ENCODE results near the gene CEP112.

Gene CEP112

DNA sequence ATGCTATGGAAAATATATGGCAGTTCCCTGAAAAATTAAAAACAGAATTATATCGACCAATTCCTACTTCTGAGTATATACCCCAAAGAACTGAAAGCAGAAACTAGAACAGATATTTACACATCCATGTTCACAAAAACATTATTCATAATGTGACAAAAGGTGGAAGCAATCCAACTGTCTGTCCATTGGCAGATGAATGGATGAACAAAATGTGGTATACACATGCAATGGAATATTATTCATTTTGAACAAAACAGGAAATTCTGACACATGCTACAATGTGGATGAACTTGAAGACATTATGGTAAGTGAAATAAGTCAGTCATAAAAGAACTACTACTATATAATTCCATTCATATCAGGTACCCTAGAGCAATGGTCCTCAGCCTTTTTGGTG is 367.0 kb downstream of the CEP112 start:
- Histone ChIP-seq H3K79me2 (ENCODE audit: insufficient read depth, low read depth) (no peaks in the 10 kb centered on the region), H3K27ac (no peak overlapping the region), H3K36me3 (ENCODE audit: insufficient read depth) (no peaks in the 10 kb centered on the region), H3K9ac (no peak overlapping the region), H3K27me3 (ENCODE audit: insufficient read depth, low read depth) (no peaks in the 10 kb centered on the region), H3K4me2 (no peak overlapping the region), H3K4me3 (IDR thresholded peaks at IDR 0.05; ENCODE audit: insufficient read depth, low read depth, low read length) (no peak overlapping the region), H3K4me1 (ENCODE audit: low read depth, poor library complexity, severe bottlenecking) (no peaks in the 10 kb centered on the region), H4K20me1 (ENCODE audit: insufficient read depth) (no peaks in the 10 kb centered on the region), H2AFZ (ENCODE audit: low read depth) (no peak overlapping the region)
- TF ChIP-seq, protein P1, sequence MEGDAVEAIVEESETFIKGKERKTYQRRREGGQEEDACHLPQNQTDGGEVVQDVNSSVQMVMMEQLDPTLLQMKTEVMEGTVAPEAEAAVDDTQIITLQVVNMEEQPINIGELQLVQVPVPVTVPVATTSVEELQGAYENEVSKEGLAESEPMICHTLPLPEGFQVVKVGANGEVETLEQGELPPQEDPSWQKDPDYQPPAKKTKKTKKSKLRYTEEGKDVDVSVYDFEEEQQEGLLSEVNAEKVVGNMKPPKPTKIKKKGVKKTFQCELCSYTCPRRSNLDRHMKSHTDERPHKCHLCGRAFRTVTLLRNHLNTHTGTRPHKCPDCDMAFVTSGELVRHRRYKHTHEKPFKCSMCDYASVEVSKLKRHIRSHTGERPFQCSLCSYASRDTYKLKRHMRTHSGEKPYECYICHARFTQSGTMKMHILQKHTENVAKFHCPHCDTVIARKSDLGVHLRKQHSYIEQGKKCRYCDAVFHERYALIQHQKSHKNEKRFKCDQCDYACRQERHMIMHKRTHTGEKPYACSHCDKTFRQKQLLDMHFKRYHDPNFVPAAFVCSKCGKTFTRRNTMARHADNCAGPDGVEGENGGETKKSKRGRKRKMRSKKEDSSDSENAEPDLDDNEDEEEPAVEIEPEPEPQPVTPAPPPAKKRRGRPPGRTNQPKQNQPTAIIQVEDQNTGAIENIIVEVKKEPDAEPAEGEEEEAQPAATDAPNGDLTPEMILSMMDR (conservative IDR thresholded peaks at IDR 0.05; ENCODE audit: low read depth, low read length) = no peak

- Histone ChIP-seq H3K4me3 (IDR thresholded peaks at IDR 0.05; ENCODE audit: insufficient read depth, low read depth, low read length) (no peak overlapping the region), H3K27me3 (ENCODE audit: insufficient read depth, low read depth) (no peaks in the 10 kb centered on the region), H3K4me1 (ENCODE audit: low read depth, poor library complexity, severe bottlenecking) (no peaks in the 10 kb centered on the region), H3K9ac (no peak overlapping the region), H3K4me2 (no peak overlapping the region), H3K36me3 (ENCODE audit: insufficient read depth) (no peaks in the 10 kb centered on the region), H3K79me2 (ENCODE audit: insufficient read depth, low read depth) (no peaks in the 10 kb centered on the region), H2AFZ (ENCODE audit: low read depth) (no peak overlapping the region), H3K27ac (no peak overlapping the region), H4K20me1 (ENCODE audit: insufficient read depth) (no peaks in the 10 kb centered on the region)
- TF ChIP-seq, protein P1 (conservative IDR thresholded peaks at IDR 0.05; ENCODE audit: low read depth, low read length) = no peak
These were observed 368.2 kb downstream of the CEP112 start for GRCh38 chr17:65823713-65824112.

- H3K9ac ChIP-seq = no peak overlapping the region
- H3K4me1 ChIP-seq (ENCODE audit: low read depth, poor library complexity, severe bottlenecking) = no peaks in the 10 kb centered on the region
- H3K4me3 ChIP-seq (IDR thresholded peaks at IDR 0.05; ENCODE audit: insufficient read depth, low read depth, low read length) = no peak overlapping the region
- TF ChIP-seq, protein P1 (conservative IDR thresholded peaks at IDR 0.05; ENCODE audit: low read depth, low read length) = no peak
- no peak overlapping the region for H3K4me2 ChIP-seq
- no peaks in the 10 kb centered on the region for H3K27me3 ChIP-seq (ENCODE audit: insufficient read depth, low read depth)
- no peaks in the 10 kb centered on the region for H3K79me2 ChIP-seq (ENCODE audit: insufficient read depth, low read depth)
- no peaks in the 10 kb centered on the region for H4K20me1 ChIP-seq (ENCODE audit: insufficient read depth)
- H2AFZ ChIP-seq (ENCODE audit: low read depth) = no peak overlapping the region
- H3K36me3 ChIP-seq (ENCODE audit: insufficient read depth) = no peaks in the 10 kb centered on the region
- no peak overlapping the region for H3K27ac ChIP-seq
These were observed 371.1 kb downstream of the CEP112 start for GRCh38 chr17:65820811-65821210.

DNA sequence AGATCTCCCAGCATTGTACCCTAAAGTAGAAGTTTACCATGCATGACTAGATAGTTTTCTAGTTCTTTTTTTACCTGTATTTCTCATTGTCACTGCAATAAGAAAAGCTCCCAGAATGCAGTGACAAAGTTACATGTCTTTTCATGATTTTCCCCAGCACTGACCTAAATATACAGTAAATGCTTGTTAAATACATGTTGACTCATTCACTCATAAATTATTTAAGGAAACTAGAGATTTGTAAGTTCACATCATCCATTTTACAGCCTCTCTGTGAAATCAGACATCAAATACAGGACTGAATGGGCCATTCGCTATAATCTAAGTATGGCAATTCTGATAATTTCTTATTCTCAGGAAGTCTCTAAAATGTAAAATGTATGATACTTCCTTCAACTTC is 371.6 kb downstream of the CEP112 start:
- no peak overlapping the region for H3K27ac ChIP-seq
- H3K4me2 ChIP-seq = no peak overlapping the region
- H3K27me3 ChIP-seq (ENCODE audit: insufficient read depth, low read depth) = no peaks in the 10 kb centered on the region
- TF ChIP-seq, protein P1 (conservative IDR thresholded peaks at IDR 0.05; ENCODE audit: low read depth, low read length) = no peak
- H3K4me1 ChIP-seq (ENCODE audit: low read depth, poor library complexity, severe bottlenecking) = no peaks in the 10 kb centered on the region
- H3K4me3 ChIP-seq (IDR thresholded peaks at IDR 0.05; ENCODE audit: insufficient read depth, low read depth, low read length) = no peak overlapping the region
- H3K36me3 ChIP-seq (ENCODE audit: insufficient read depth) = no peaks in the 10 kb centered on the region
- no peaks in the 10 kb centered on the region for H4K20me1 ChIP-seq (ENCODE audit: insufficient read depth)
- H2AFZ ChIP-seq (ENCODE audit: low read depth) = no peak overlapping the region
- no peak overlapping the region for H3K9ac ChIP-seq
- H3K79me2 ChIP-seq (ENCODE audit: insufficient read depth, low read depth) = no peaks in the 10 kb centered on the region
